HepG2 (cell line): Measurements from ENCODE around the gene ABCA4. TPM values are rescaled to one million over a fixed set of nuclear protein-coding genes. Genes with fewer than 3 reads are reported as not detected.

Experiments used
- BORCS8-MEF2B ChIP-seq: sonication (generic); formaldehyde crosslinking; IDR thresholded peaks from 2 replicates; pipeline ENCODE4 v1.8.0; 2022; ENCODE audit warnings: mild to moderate bottlenecking, missing genetic modification reagents
- JARID2 ChIP-seq: sonication (generic); formaldehyde crosslinking; IDR thresholded peaks from 2 replicates; pipeline ENCODE4 v1.8.1; 2023; ENCODE audit warnings: missing genetic modification reagents, inconsistent platforms; ENCODE audit not compliant: insufficient replicate concordance
- MAX ChIP-seq: IDR thresholded peaks from 2 replicates; pipeline ENCODE4 v1.6.1; 2012; ENCODE audit warnings: inconsistent platforms
- SMAD3 ChIP-seq: sonication (generic); formaldehyde crosslinking; IDR thresholded peaks from 2 replicates; pipeline ENCODE4 v1.4.0; 2020; ENCODE audit warnings: missing genetic modification reagents
- TBX2 ChIP-seq: sonication (generic); formaldehyde crosslinking; IDR thresholded peaks from 2 replicates; pipeline ENCODE4 v1.5.0; 2020; ENCODE audit warnings: missing genetic modification reagents, mild to moderate bottlenecking, borderline replicate concordance
- USF2 ChIP-seq, 2 experiments: sonication (generic) in 1 of 2; formaldehyde crosslinking in 1 of 2; IDR thresholded peaks; 2 replicates each; pipeline versions ENCODE4 v1.5.1 to v1.6.1; 2011 to 2020; ENCODE audit warnings: borderline replicate concordance in 1 of 2, low read depth in 1 of 2, low read length in 1 of 2, mild to moderate bottlenecking in 1 of 2, missing genetic modification reagents in 1 of 2, moderate library complexity in 1 of 2
- ZNF263 ChIP-seq: sonication (generic); formaldehyde crosslinking; IDR thresholded peaks from 2 replicates; pipeline ENCODE4 v1.4.0; 2020; ENCODE audit warnings: missing genetic modification reagents
- ZNF556 ChIP-seq: sonication (generic); formaldehyde crosslinking; IDR thresholded peaks from 2 replicates; pipeline ENCODE4 v1.4.0; 2020; ENCODE audit warnings: mild to moderate bottlenecking, missing genetic modification reagents, borderline replicate concordance
- ZNF605 ChIP-seq: sonication (generic); formaldehyde crosslinking; IDR thresholded peaks from 2 replicates; pipeline ENCODE4 v1.8.0; 2022; ENCODE audit warnings: mild to moderate bottlenecking, missing genetic modification reagents
- ZNF749 ChIP-seq: sonication (generic); formaldehyde crosslinking; IDR thresholded peaks from 2 replicates; pipeline ENCODE4 v1.8.0; 2022; ENCODE audit warnings: mild to moderate bottlenecking, missing genetic modification reagents, moderate library complexity, borderline replicate concordance
- polyA plus RNA-seq, 8 experiments: library from polyadenylated mRNA; depleted of rRNA in 3 of 8; stranded (reverse) in 7 of 8; unstranded in 1 of 8; fragments of >200 nt; fragmentation: Illumina TruSeq in 4 of 8; extraction: Trizol in 4 of 8; gene quantifications; 2 replicates each; pipeline versions ENCODE4 v1.2.1 to v1.2.3, GENCODE V29; 2011 to 2016; ENCODE audit warnings: low read depth in 4 of 8, missing spikeins in 1 of 8, mixed read lengths in 1 of 8; ENCODE audit not compliant: insufficient read depth in 1 of 8
- total RNA-seq, 5 experiments: library from RNA; depleted of rRNA; stranded (reverse); fragments of >200 nt; fragmentation: Illumina TruSeq; extraction: Trizol; gene quantifications; 2 replicates each; pipeline ENCODE4 v1.2.3, GENCODE V29; 2016; ENCODE audit warnings: low read depth in 1 of 5
- TF ChIP-seq, protein P1 (sequence below): fragments of 450-650 bp; IDR thresholded peaks from 2 replicates; pipeline ENCODE4 v1.6.1; 2017

ABCA4 gene
- total and polyA plus RNA-seq, 2 of the 13 experiments (the other 11 are each of a cell fraction or from before 2014, with no cell fraction given): 0.24 to 0.67 TPM

DNA sequence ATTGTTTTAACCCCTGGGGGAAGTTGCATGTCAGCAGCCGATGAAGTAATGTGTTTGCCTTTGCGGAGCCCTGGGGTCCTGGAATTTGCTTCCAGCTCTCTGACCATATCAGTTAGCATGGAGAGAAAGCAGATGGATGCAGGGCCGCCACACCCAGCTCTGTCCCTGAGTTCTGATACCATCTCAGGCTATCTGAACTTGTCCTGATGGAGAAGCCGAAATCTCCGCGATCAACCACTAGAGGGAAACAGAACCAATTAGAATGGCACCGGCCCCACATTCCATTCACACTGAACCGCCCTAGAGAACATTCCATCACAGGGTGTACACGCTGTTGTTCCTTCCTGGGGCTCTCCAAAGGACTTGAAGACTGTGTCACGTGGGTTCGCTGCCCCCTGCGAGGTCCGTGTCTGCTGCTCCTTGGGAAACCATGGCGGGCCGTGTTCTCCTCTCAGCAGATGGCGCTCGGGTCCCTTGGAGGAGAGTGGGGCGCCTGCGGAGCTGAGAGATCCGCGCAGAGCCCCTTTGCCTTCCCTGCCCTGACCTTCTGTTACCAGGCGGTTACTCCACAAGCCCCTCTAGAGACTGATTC is 75.4 kb downstream of the ABCA4 start (continued):
- TF ChIP-seq BORCS8-MEF2B (CRISPR knock-in tag): 0 out of 2 replicates have a peak, but pooled peaks have one; percentile 49
- no peak for TF ChIP-seq SMAD3 (CRISPR knock-in tag)
- TF ChIP-seq TBX2 (CRISPR knock-in tag): peak; percentile 69
- no peak for TF ChIP-seq ZNF749 (CRISPR knock-in tag)
- peak; percentile 58; the same call in 1 of the 2 replicates for TF ChIP-seq MAX
- TF ChIP-seq, protein P1, sequence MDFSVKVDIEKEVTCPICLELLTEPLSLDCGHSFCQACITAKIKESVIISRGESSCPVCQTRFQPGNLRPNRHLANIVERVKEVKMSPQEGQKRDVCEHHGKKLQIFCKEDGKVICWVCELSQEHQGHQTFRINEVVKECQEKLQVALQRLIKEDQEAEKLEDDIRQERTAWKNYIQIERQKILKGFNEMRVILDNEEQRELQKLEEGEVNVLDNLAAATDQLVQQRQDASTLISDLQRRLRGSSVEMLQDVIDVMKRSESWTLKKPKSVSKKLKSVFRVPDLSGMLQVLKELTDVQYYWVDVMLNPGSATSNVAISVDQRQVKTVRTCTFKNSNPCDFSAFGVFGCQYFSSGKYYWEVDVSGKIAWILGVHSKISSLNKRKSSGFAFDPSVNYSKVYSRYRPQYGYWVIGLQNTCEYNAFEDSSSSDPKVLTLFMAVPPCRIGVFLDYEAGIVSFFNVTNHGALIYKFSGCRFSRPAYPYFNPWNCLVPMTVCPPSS: no peak
- 0 out of 2 replicates have a peak, but pooled peaks have one; percentile 21 for TF ChIP-seq USF2 (IDR thresholded peaks at IDR 0.05; ENCODE audit: low read depth, low read length)
- peak; percentile 46; the same call in 1 of the 2 replicates for TF ChIP-seq USF2 (CRISPR knock-in tag; IDR thresholded peaks at IDR 0.05; ENCODE audit: borderline replicate concordance)
- TF ChIP-seq ZNF605 (CRISPR knock-in tag): no peak; the same call in 1 of the 2 replicates
- no peak for TF ChIP-seq ZNF263 (CRISPR knock-in tag)
- TF ChIP-seq JARID2 (CRISPR knock-in tag): no peak
- 0 out of 2 replicates have a peak, but pooled peaks have one; percentile 32 for TF ChIP-seq ZNF556 (CRISPR knock-in tag)
